K562 (cell line): ENCODE results near the gene ZSCAN32. TPM values are rescaled to one million over a fixed set of nuclear protein-coding genes. Genes with fewer than 3 reads are reported as not detected.
A peak's percentile ranks its signal among the peaks of the same experiment; 100 is the strongest.

Experiments used
- ATAC-seq: fragments of 200-7000 bp; cut with Tn5 transposase; 3 replicates; pipeline ENCODE4 v1.9.1; 2020; ENCODE audit warnings: moderate library complexity
- BruUV-seq: library from RNA; stranded (reverse); fragments of 400-500 nt; replicated peaks from 2 replicates; lab custom pipeline; 2021; lab: Mats Ljungman, UMichigan
- CTCF ChIA-PET: fragments of 300-600 bp; formaldehyde crosslinking; extraction: SDS; loops from one replicate; lab custom pipeline; 2021; ENCODE audit warnings: low intra/inter-chr PET ratio; lab: Yijun Ruan, JAX
- POLR2A ChIA-PET: fragments of 300-600, 350-650 bp; sonication (Branson Sonifier 250); formaldehyde crosslinking; extraction: SDS; loops from one replicate; lab custom pipeline; 2021; ENCODE audit warnings: antibody characterized with exemption, inconsistent platforms; lab: Yijun Ruan, JAX
- DNase-seq, 4 experiments: peaks; one replicate each; pipeline versions ENCODE4 v3.0.0 to v3.0.0-alpha.2; 2011 to 2018; ENCODE audit warnings: low spot score in 3 of 4, mixed read lengths in 3 of 4; ENCODE audit errors: extremely low read depth in 1 of 4
- FAIRE-seq: peaks from 2 replicates; lab custom pipeline; 2011; peaks lifted over from hg19 to GRCh38; lab: Jason Lieb, UNC
- H2AFZ ChIP-seq: 2 replicates; pipeline ENCODE4 v1.6.0; 2011; ENCODE audit warnings: low read depth, low read length, control low read depth, inconsistent platforms
- H3K27ac ChIP-seq: fragments of 200-600 bp; 3 replicates; pipeline ENCODE4 v1.8.0; 2011; ENCODE audit warnings: low read depth, mild to moderate bottlenecking, control low read depth, inconsistent platforms, low read length, moderate library complexity, mixed read lengths; ENCODE audit errors: extremely low read depth
- H3K27me3 ChIP-seq, 2 experiments: fragments of 300-600 bp in 1 of 2; 2 replicates in 1 of 2; 3 replicates in 1 of 2; pipeline versions ENCODE4 v1.6.0 to v1.8.0; 2011; ENCODE audit warnings: inconsistent platforms in 2 of 2, low read length in 2 of 2, mild to moderate bottlenecking in 1 of 2, mixed read lengths in 1 of 2, moderate library complexity in 1 of 2; ENCODE audit not compliant: control insufficient read depth in 2 of 2, insufficient read depth in 2 of 2
- H3K36me3 ChIP-seq: fragments of 300-600 bp; 3 replicates; pipeline ENCODE4 v1.8.0; 2011; ENCODE audit warnings: mild to moderate bottlenecking, low read length, inconsistent platforms; ENCODE audit not compliant: control insufficient read depth, insufficient read depth
- H3K4me1 ChIP-seq, 2 experiments: fragments of 200-600 bp in 1 of 2; replicated peaks in 1 of 2; 2 replicates in 1 of 2; 3 replicates in 1 of 2; pipeline versions ENCODE4 v1.5.1 to v1.8.0; 2011; ENCODE audit warnings: inconsistent platforms in 2 of 2, low read length in 2 of 2, mild to moderate bottlenecking in 1 of 2, mixed read lengths in 1 of 2, moderate library complexity in 1 of 2; ENCODE audit not compliant: control insufficient read depth in 2 of 2, insufficient read depth in 2 of 2
- H3K4me2 ChIP-seq: 2 replicates; pipeline ENCODE4 v1.6.1; 2011; ENCODE audit warnings: low read length, control low read depth, inconsistent platforms, mixed read lengths; ENCODE audit not compliant: insufficient read depth
- H3K4me3 ChIP-seq: fragments of 200-600 bp; sonication (generic), shearing (Covaris generic); 2 replicates; pipeline ENCODE4 v1.5.1; 2016; ENCODE audit warnings: control low read depth, inconsistent platforms
- H3K79me2 ChIP-seq: fragments of 200-600 bp; 3 replicates; pipeline ENCODE4 v1.8.0; 2011; ENCODE audit warnings: low read length, inconsistent platforms; ENCODE audit not compliant: control insufficient read depth, insufficient read depth
- H3K9ac ChIP-seq, 2 experiments: 2 replicates each; pipeline versions ENCODE4 v1.6.0 to v1.6.1; 2011; ENCODE audit warnings: low read depth in 2 of 2, low read length in 2 of 2, control low read depth in 1 of 2, inconsistent platforms in 1 of 2, mild to moderate bottlenecking in 1 of 2, mixed read lengths in 1 of 2; ENCODE audit not compliant: insufficient read depth in 1 of 2
- H3K9me1 ChIP-seq: one replicate; pipeline ENCODE4 v1.6.0; 2011; ENCODE audit warnings: inconsistent platforms, mild to moderate bottlenecking, low read length, moderate library complexity; ENCODE audit not compliant: control insufficient read depth, insufficient read depth
- H3K9me3 ChIP-seq: replicated peaks from 2 replicates; pipeline ENCODE4 v1.5.1; 2011; ENCODE audit warnings: low read depth, low read length, inconsistent platforms; ENCODE audit not compliant: control insufficient read depth, insufficient read depth
- H4K20me1 ChIP-seq: replicated peaks from 2 replicates; pipeline ENCODE4 v1.6.1; 2011; ENCODE audit warnings: low read length, inconsistent platforms, mixed read lengths; ENCODE audit not compliant: control insufficient read depth, insufficient read depth
- CEBPG ChIP-seq, 3 experiments: fragments of 200-800 bp in 1 of 3; sonication (Bioruptor generic) in 1 of 3; sonication (generic) in 1 of 3; formaldehyde crosslinking in 1 of 3; IDR thresholded peaks in 2 of 3; conservative IDR thresholded peaks in 1 of 3; 2 replicates each; pipeline versions ENCODE4 v1.6.1 to v1.8.0; 2016 to 2022; ENCODE audit warnings: missing compliant biosample characterization in 2 of 3, missing genetic modification characterization in 2 of 3, mild to moderate bottlenecking in 1 of 3, missing genetic modification reagents in 1 of 3
- ELF2 ChIP-seq: fragments of 250-450 bp; sonication (Bioruptor Pico); IDR thresholded peaks from 2 replicates; pipeline ENCODE4 v1.5.0; 2021; ENCODE audit warnings: mild to moderate bottlenecking
- GTF2F1 ChIP-seq: IDR thresholded peaks from 2 replicates; pipeline ENCODE4 v1.6.1; 2011; ENCODE audit warnings: low read depth, low read length, improper control_type of control experiment
- SMARCA5 ChIP-seq: fragments of 450-650 bp; IDR thresholded peaks from 2 replicates; pipeline ENCODE4 v1.6.1; 2016
- WGBS: fragments of 100-300 bp; shearing (Covaris generic); methylation state at CpG from one replicate; pipeline ENCODE4 v1.1.6; 2016; ENCODE audit warnings: low coverage, mixed read lengths; ENCODE audit not compliant: insufficient coverage; ENCODE audit errors: missing lambda C conversion rate; 5-methylcytosine and 5-hydroxymethylcytosine counted together
- in situ Hi-C: fragments of 300-500 bp; cut with MboI; formaldehyde crosslinking; loops from 4 replicates; pipeline ENCODE4 v1.15.0; 2018; ENCODE audit warnings: inconsistent platforms, mixed read lengths
- intact Hi-C: fragments of 100-400 bp; cut with micrococcal nuclease; formaldehyde crosslinking; loops from 2 replicates; pipeline ENCODE4 v1.14.2; 2022
- polyA plus RNA-seq, 8 experiments: library from polyadenylated mRNA; depleted of rRNA in 4 of 8; stranded (reverse) in 5 of 8; unstranded in 3 of 8; fragments of >200 nt; fragmentation: Nextera tagmentation in 2 of 8; fragmentation: Illumina TruSeq in 1 of 8; extraction: Ambion mirVana in 2 of 8; extraction: Trizol in 1 of 8; gene quantifications; 2 replicates each; pipeline versions ENCODE4 v1.2.1 to v1.2.3, GENCODE V29; 2011 to 2014; ENCODE audit warnings: inconsistent platforms in 1 of 8, missing spikeins in 1 of 8
- total RNA-seq, 7 experiments: library from RNA; depleted of rRNA in 6 of 7; stranded (reverse); fragments of >200 nt in 6 of 7; fragmentation: Illumina TruSeq in 2 of 7; extraction: Trizol in 2 of 7; gene quantifications; 2 replicates each; pipeline versions ENCODE4 v1.2.1 to v1.2.3, GENCODE V29; 2011 to 2021; ENCODE audit warnings: low replicate concordance in 1 of 7

ZSCAN32 gene
- total and polyA plus RNA-seq, 9 of the 15 experiments (the other 6 are each of a cell fraction or from before 2014, with no cell fraction given), result 16.0 to 29.4 (median 19.2) TPM

DNA sequence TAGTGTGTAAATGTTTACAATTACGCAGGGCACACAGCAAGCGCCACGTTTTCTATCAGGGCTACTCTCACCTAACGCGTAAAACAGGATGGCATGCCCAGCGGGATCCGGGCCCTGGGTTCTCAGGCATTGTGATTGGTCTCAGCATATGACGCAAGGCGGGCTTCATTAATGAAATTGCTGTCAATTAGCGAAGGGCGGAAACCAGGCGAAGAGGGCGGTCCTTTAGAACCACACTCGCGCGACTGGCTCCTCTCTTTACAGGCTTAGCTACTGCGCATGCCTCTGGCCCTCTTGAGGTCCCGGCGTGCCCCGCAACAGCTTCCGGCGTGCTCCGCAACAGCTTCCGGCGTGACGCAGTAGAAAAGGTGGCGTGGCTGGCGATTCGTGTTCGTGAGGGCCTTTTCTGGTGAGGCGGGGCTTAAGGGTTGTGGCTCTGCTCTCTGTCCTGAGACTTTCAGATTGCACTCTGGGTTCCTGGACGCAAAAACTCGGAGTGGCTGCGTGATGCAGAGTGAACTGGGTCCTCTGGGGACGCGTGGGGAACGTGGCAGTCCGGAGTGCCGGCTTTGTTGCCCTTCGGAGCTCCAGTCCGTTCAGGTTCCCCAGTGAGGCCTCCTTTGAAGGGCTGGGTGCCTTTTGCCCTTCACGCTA lies 35.9 kb downstream of the ZSCAN32 start:
- H3K4me1 ChIP-seq, result peaks cover 0 to 6% of the 10 kb centered on the region in 2 experiments; a peak in 1 of 5 replicates
- no peaks in the 10 kb centered on the region for H3K36me3 ChIP-seq
- intact Hi-C loops (loop anchor here (10.0 kb wide), 1 partner anchor 130 kb away; the partner anchor contains the start of gene C16orf90), in situ Hi-C loops (no loop called here)
- H3K27ac ChIP-seq, result no peak overlapping the region
- H2AFZ ChIP-seq, result no peak overlapping the region
- FAIRE-seq (no peak), DNase-seq (no peak)
- CTCF ChIA-PET, result no interaction called here
- no peak for TF ChIP-seq GTF2F1
- TF ChIP-seq SMARCA5, result no peak
- TF ChIP-seq CEBPG (CRISPR knock-in tag; IDR thresholded peaks at IDR 0.05), result 0 out of 2 replicates have a peak, but pooled peaks have one; percentile 10
- no peak for TF ChIP-seq CEBPG (tag; conservative IDR thresholded peaks at IDR 0.05 in 1 of 2, IDR thresholded peaks at IDR 0.05 in 1 of 2)
- no peak for TF ChIP-seq ELF2 (CRISPR knock-in tag)
- TF ChIP-seq, all 486 proteins: peak for 1
- 54% methylated on average over 40 of the region's 42 CpGs for WGBS
- no peak overlapping the region for H3K4me2 ChIP-seq
- BruUV-seq, result no TSS peak
- no peaks in the 10 kb centered on the region for H3K9me1 ChIP-seq
- no peaks in the 10 kb centered on the region for H3K79me2 ChIP-seq
- no peak for ATAC-seq
- no peaks in the 10 kb centered on the region for H4K20me1 ChIP-seq
- POLR2A ChIA-PET, result interaction anchor here (0.7 kb wide), 1 partner anchor 102 kb away, joined by 3 read pairs; no protein-coding TSS in a partner anchor
- peaks cover 1% of the 10 kb centered on the region; the same call in 1 of the 2 replicates for H3K9me3 ChIP-seq
- no peak overlapping the region for H3K9ac ChIP-seq
- peaks cover 5 to 10% of the 10 kb centered on the region in 2 experiments; a peak in 3 of 5 replicates for H3K27me3 ChIP-seq
- H3K4me3 ChIP-seq, result no peak overlapping the region
